ENCODE results near the gene NKPD1.

GRCh38 chr19:45142726-45143110 lies 18.1 kb downstream of the NKPD1 start:
- TF ChIP-seq CTCF (IDR thresholded peaks at IDR 0.05), result no peak
- TF ChIP-seq POLR2A (IDR thresholded peaks at IDR 0.05), result no peak
